Esophagus muscularis mucosa (tissue), 4 donors: ENCODE results near the gene KANSL2. TPM values are rescaled to one million over a fixed set of nuclear protein-coding genes. Genes with fewer than 3 reads are reported as not detected.
A peak's percentile ranks its signal among the peaks of the same experiment; 100 is the strongest.

Experiments used
- DNase-seq: peaks from one replicate; pipeline ENCODE4 v3.0.0-alpha.2; 2017; ENCODE audit errors: extremely low spot score
- H3K27ac ChIP-seq, 4 donors: fragments of 200-600 bp; sonication (generic); replicated peaks in 1 of 4; 1 replicate in 3 of 4; 2 replicates in 1 of 4; pipeline ENCODE4 v1.5.1; 2016 to 2019; ENCODE audit warnings: mild to moderate bottlenecking in 1 of 4
- H3K27me3 ChIP-seq, 4 donors: fragments of 200-600 bp; sonication (generic); one replicate each; pipeline versions ENCODE4 v1.5.1 to v1.6.0; 2016 to 2019
- H3K36me3 ChIP-seq, 4 donors: fragments of 200-600 bp; sonication (generic); one replicate each; pipeline ENCODE4 v1.5.1; 2016 to 2019
- H3K4me1 ChIP-seq, 4 donors: fragments of 200-600 bp; sonication (generic); one replicate each; pipeline ENCODE4 v1.5.1; 2016 to 2019
- H3K4me3 ChIP-seq, 4 donors: fragments of 200-600 bp; sonication (generic); 1 replicate in 2 of 4; 2 replicates in 2 of 4; pipeline ENCODE4 v1.5.1; 2016 to 2019; ENCODE audit warnings: mild to moderate bottlenecking in 4 of 4, moderate library complexity in 1 of 4
- H3K9me3 ChIP-seq, 4 donors: fragments of 200-600 bp; sonication (generic); 1 replicate in 3 of 4; 2 replicates in 1 of 4; pipeline ENCODE4 v1.5.1; 2016 to 2019
- CTCF ChIP-seq, 3 experiments: fragments of 200-600 bp in 2 of 3; fragments of 450-650 bp in 1 of 3; sonication (generic) in 2 of 3; IDR thresholded peaks; one replicate each; pipeline ENCODE4 v1.5.1; 2017 to 2019; ENCODE audit warnings: antibody characterized with exemption in 3 of 3, mild to moderate bottlenecking in 2 of 3, moderate library complexity in 1 of 3
- EP300 ChIP-seq: sonication (generic); formaldehyde crosslinking; IDR thresholded peaks from one replicate; pipeline ENCODE4 v1.6.1; 2017; ENCODE audit warnings: antibody characterized with exemption
- POLR2A ChIP-seq: fragments of 450-650 bp; IDR thresholded peaks from one replicate; pipeline ENCODE4 v1.6.1; 2017; ENCODE audit warnings: antibody characterized with exemption, moderate library complexity, mild to moderate bottlenecking, low read depth
- POLR2AphosphoS5 ChIP-seq, 2 donors: sonication (generic); formaldehyde crosslinking; IDR thresholded peaks; one replicate each; pipeline ENCODE4 v1.6.1; 2017; ENCODE audit warnings: antibody characterized with exemption in 2 of 2
- WGBS: methylation state at CpG from one replicate; pipeline ENCODE4 v1.1.5; 2018; 5-methylcytosine and 5-hydroxymethylcytosine counted together
- intact Hi-C: fragments of 100-400 bp; cut with DNase I; formaldehyde crosslinking; loops from one replicate; pipeline ENCODE4 v1.15.1; 2023
- total RNA-seq, 4 donors: library from RNA; depleted of rRNA; stranded (reverse); fragments of >200 nt; gene quantifications; one replicate each; pipeline versions ENCODE4 v1.1.0 to v1.2.1, GENCODE V29; 2016

Gene KANSL2
- total RNA-seq, 4 donors from 2014 or later: 41.3 to 58.8 (median 43.4) TPM

DNA sequence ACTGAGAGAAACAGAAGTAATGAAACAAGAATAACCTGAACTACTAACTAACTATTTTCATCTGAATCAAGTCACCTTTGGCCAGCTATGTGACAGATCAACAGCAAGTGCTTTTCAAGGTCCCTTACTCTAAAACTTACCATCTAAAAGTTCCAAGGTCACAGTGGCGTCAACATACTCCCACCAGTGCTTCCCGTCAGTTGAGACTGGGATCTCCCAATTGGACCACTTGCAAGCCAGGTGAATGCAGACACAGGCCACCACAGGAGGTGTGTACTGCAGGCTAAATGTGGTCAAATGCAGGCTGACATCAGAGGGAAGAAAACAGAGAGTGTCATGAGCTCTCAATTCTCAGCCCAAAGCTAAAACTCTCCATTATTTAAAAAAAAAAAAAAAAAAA is 13.8 kb upstream of the KANSL2 start:
- 94% methylated on average over 2 of the region's 2 CpGs for whole genome bisulfite sequencing
- H3K4me3 ChIP-seq: no peak overlapping the region
- TF ChIP-seq POLR2AphosphoS5 (IDR thresholded peaks at IDR 0.05) (no peak), EP300 (no peak), POLR2A (no peak), CTCF (IDR thresholded peaks at IDR 0.05) (no peak)
- H3K36me3 ChIP-seq: peaks cover 34 to 91% (median 74%) of the 10 kb centered on the region in 4 donors
- H3K9me3 ChIP-seq: no peaks in the 10 kb centered on the region
- no peaks in the 10 kb centered on the region for H3K27me3 ChIP-seq
- no peak overlapping the region for H3K27ac ChIP-seq
- H3K4me1 ChIP-seq: peaks cover 11 to 16% (median 14%) of the 10 kb centered on the region in 4 donors
- intact Hi-C loops: no loop called here
- DNase-seq: no peak

DNA sequence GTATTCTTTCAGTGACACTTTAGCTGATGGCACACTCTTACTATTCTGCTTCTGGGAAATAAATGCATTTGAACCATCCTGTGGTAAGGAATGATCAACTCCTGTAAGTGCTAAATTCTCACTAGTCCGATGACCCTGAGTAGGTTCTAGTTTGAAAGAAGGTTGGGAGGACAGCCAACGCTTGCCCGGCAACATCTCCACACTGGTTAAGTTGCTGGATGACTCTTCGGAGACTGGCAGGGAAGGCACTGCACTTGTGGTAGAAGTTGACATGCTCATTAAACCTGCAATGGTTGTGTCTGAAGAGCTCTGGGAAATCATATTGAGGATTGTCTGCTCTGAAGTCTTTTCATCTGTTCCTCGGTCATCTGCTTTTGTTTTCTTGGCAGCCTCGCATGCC is 12.0 kb upstream of the KANSL2 start:
- no peaks in the 10 kb centered on the region for H3K27me3 ChIP-seq
- no peak for TF ChIP-seq EP300
- TF ChIP-seq POLR2AphosphoS5 (IDR thresholded peaks at IDR 0.05): no peak
- TF ChIP-seq CTCF (IDR thresholded peaks at IDR 0.05): no peak
- TF ChIP-seq POLR2A: no peak
- H3K9me3 ChIP-seq: no peaks in the 10 kb centered on the region
- intact Hi-C loops: no loop called here
- no peak overlapping the region for H3K27ac ChIP-seq
- DNase-seq: no peak
- WGBS: 96% methylated on average over 5 of the region's 6 CpGs
- no peak overlapping the region for H3K4me3 ChIP-seq
- peaks cover 34 to 90% (median 65%) of the 10 kb centered on the region in 4 donors for H3K36me3 ChIP-seq
- peaks cover 15 to 26% (median 25%) of the 10 kb centered on the region in 4 donors for H3K4me1 ChIP-seq

DNA sequence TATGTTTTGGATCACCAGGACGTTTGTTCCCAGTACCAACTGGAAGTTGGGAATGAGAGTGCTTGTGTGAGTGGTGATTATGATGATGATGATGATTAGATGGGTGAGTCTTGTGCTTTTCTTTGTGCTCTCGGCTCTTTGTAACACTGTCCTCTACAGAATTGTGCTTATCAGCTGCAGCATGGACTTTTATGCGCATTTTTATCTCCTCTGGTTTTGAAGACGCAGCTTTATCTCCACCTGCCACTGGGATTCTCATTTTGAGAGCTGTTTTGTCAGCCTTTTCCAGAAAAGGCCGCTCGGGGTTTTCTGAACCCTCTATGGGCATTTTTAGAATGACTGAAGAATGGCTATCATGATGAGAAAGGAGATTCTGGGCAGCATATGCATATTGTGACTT is 11.5 kb upstream of the KANSL2 start:
- TF ChIP-seq CTCF (IDR thresholded peaks at IDR 0.05) (no peak), POLR2A (no peak), EP300 (no peak), POLR2AphosphoS5 (IDR thresholded peaks at IDR 0.05) (no peak)
- H3K9me3 ChIP-seq: no peaks in the 10 kb centered on the region
- DNase-seq: no peak
- intact Hi-C loops: no loop called here
- peaks cover 34 to 88% (median 66%) of the 10 kb centered on the region in 4 donors for H3K36me3 ChIP-seq
- no peaks in the 10 kb centered on the region for H3K27me3 ChIP-seq
- H3K4me3 ChIP-seq: no peak overlapping the region
- peaks cover 15 to 26% (median 25%) of the 10 kb centered on the region in 4 donors for H3K4me1 ChIP-seq
- no peak overlapping the region for H3K27ac ChIP-seq
- whole genome bisulfite sequencing: 92% methylated on average over 6 of the region's 6 CpGs

- peak overlapping the region; percentile 54 to 59 (median 57) for H3K27ac ChIP-seq
- TF ChIP-seq POLR2A (no peak), CTCF (IDR thresholded peaks at IDR 0.05) (no peak), POLR2AphosphoS5 (IDR thresholded peaks at IDR 0.05) (no peak), EP300 (no peak)
- WGBS: 38% methylated on average over 2 of the region's 2 CpGs
Observed at GRCh38 chr12:48691826-48692487, 9.9 kb upstream of the KANSL2 start.

DNA sequence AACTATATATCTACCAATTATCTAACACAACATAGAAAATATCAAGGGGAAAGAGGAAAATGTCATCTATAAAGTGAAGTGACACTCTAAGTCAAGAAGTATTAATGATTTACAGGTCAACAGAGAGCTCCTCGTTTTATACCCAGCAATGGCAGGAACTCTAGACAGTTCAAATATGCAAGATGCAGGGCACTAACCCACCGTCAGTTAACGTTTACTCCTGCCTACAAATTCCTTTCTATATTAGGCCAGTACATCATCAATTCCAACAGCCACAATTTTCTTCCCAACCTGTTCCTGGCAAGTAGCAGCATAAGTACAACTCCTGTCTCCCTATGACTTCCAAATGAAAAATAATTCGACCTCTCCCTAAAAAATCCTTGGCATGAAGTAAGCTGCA is 9.0 kb upstream of the KANSL2 start:
- TF ChIP-seq POLR2AphosphoS5 (IDR thresholded peaks at IDR 0.05) (peak in 1 of 2 donors; percentile 20), POLR2A (no peak), EP300 (no peak)
- peak overlapping the region; percentile 54 to 68 (median 58) for H3K27ac ChIP-seq
- no peaks in the 10 kb centered on the region for H3K27me3 ChIP-seq
- peaks cover 15 to 26% (median 25%) of the 10 kb centered on the region in 4 donors for H3K4me1 ChIP-seq
- WGBS: 45% methylated on average over 4 of the region's 4 CpGs
- intact Hi-C loops: no loop called here
- H3K4me3 ChIP-seq: no peak overlapping the region
- no peaks in the 10 kb centered on the region for H3K9me3 ChIP-seq
- no peak for DNase-seq
- peaks cover 34 to 80% (median 50%) of the 10 kb centered on the region in 4 donors for H3K36me3 ChIP-seq

More at GRCh38 chr12:48691826-48692487, 9.9 kb upstream of the KANSL2 start:
- intact Hi-C loops: no loop called here
- Histone ChIP-seq H3K4me3 (no peak overlapping the region), H3K4me1 (peaks cover 15 to 26% (median 25%) of the 10 kb centered on the region in 4 donors), H3K9me3 (no peaks in the 10 kb centered on the region), H3K36me3 (peaks cover 34 to 85% (median 59%) of the 10 kb centered on the region in 4 donors), H3K27me3 (no peaks in the 10 kb centered on the region)
- DNase-seq: no peak
